OCI-LY7 (cell line): ENCODE data around the gene ROS1. TPM values are rescaled to one million over a fixed set of nuclear protein-coding genes. Genes with fewer than 3 reads are reported as not detected.

Source experiments
- BruUV-seq: library from RNA; stranded (reverse); fragments of 400-500 nt; replicated peaks from 2 replicates; lab custom pipeline; 2021; lab: Mats Ljungman, UMichigan
- CTCF ChIA-PET: fragments of 300-600 bp; sonication (Branson Sonifier 250); formaldehyde crosslinking; loops from one replicate; lab custom pipeline; 2022; ENCODE audit warnings: antibody characterized with exemption; ENCODE audit not compliant: unreplicated experiment; lab: Charles Lee
- POLR2A ChIA-PET: fragments of 300-600 bp; sonication (Branson Sonifier 250); formaldehyde crosslinking; loops from one replicate; lab custom pipeline; 2022; ENCODE audit warnings: antibody characterized with exemption; lab: Charles Lee
- DNase-seq: peaks from one replicate; pipeline ENCODE4 v3.0.0-alpha.2; 2015; ENCODE audit warnings: low spot score
- H2AFZ ChIP-seq: fragments of 200-600 bp; sonication (generic), shearing (Covaris generic); 2 replicates; pipeline ENCODE4 v1.6.1; 2014; ENCODE audit warnings: mild to moderate bottlenecking, antibody characterized with exemption, low read length, moderate library complexity
- H3K27ac ChIP-seq: fragments of 200-600 bp; sonication (generic); 2 replicates; pipeline ENCODE4 v1.5.1; 2014; ENCODE audit warnings: mixed run types, low read depth, mild to moderate bottlenecking, moderate library complexity, low read length, inconsistent platforms; ENCODE audit not compliant: poor library complexity, severe bottlenecking
- H3K36me3 ChIP-seq: fragments of 200-600 bp; sonication (generic); 2 replicates; pipeline ENCODE4 v1.6.1; 2014; ENCODE audit warnings: mild to moderate bottlenecking, antibody characterized with exemption, low read length, moderate library complexity, mixed read lengths; ENCODE audit not compliant: insufficient read depth
- H3K4me1 ChIP-seq: fragments of 200-600 bp; sonication (generic); 2 replicates; pipeline ENCODE4 v1.5.1; 2014; ENCODE audit warnings: mild to moderate bottlenecking, low read length; ENCODE audit not compliant: insufficient read depth, poor library complexity, severe bottlenecking
- H3K4me2 ChIP-seq: fragments of 200-600 bp; sonication (generic); 2 replicates; pipeline ENCODE4 v1.6.1; 2014; ENCODE audit warnings: mild to moderate bottlenecking, low read length
- H3K4me3 ChIP-seq: fragments of 200-600 bp; sonication (generic); 2 replicates; pipeline ENCODE4 v1.5.1; 2014; ENCODE audit warnings: mild to moderate bottlenecking, low read depth, low read length; ENCODE audit not compliant: poor library complexity, severe bottlenecking
- H3K79me2 ChIP-seq: fragments of 200-600 bp; sonication (generic); 2 replicates; pipeline ENCODE4 v1.6.1; 2016; ENCODE audit warnings: low read depth, mild to moderate bottlenecking, low read length, moderate library complexity, mixed read lengths; ENCODE audit not compliant: insufficient read depth
- H3K9me2 ChIP-seq: fragments of 200-600 bp; sonication (generic); 2 replicates; pipeline ENCODE4 v1.6.1; 2016; ENCODE audit warnings: mild to moderate bottlenecking, low read length, mixed read lengths; ENCODE audit not compliant: insufficient read depth
- H3K9me3 ChIP-seq: fragments of 200-600 bp; sonication (generic); 2 replicates; pipeline ENCODE4 v1.6.1; 2014; ENCODE audit warnings: mild to moderate bottlenecking, mixed run types, low read length, mixed read lengths
- H4K20me1 ChIP-seq: fragments of 200-600 bp; sonication (generic); 2 replicates; pipeline ENCODE4 v1.6.1; 2014; ENCODE audit warnings: mild to moderate bottlenecking, antibody characterized with exemption, low read length, moderate library complexity, mixed read lengths; ENCODE audit not compliant: insufficient read depth
- EZH2phosphoT487 ChIP-seq: fragments of 200-600 bp; sonication (generic); IDR thresholded peaks from 2 replicates; pipeline ENCODE4 v1.6.1; 2018; ENCODE audit warnings: low read depth, borderline replicate concordance, mild to moderate bottlenecking, mixed run types, antibody characterized with exemption, low read length, moderate library complexity, mixed read lengths
- intact Hi-C: fragments of 100-400 bp; cut with micrococcal nuclease; formaldehyde crosslinking; loops from one replicate; pipeline ENCODE4 v1.10.0; 2022; ENCODE audit not compliant: unreplicated experiment
- total RNA-seq, 2 experiments: library from RNA; depleted of rRNA in 1 of 2; stranded (reverse); fragments of >200 nt in 1 of 2; shearing (Covaris generic) in 1 of 2; gene quantifications; 2 replicates each; pipeline ENCODE4 v1.2.3, GENCODE V29; 2014 to 2022
- TF ChIP-seq, protein P1 (sequence below): fragments of 200-600 bp; sonication (generic); conservative IDR thresholded peaks from 2 replicates; pipeline ENCODE4 v1.5.1; 2014; ENCODE audit warnings: mild to moderate bottlenecking, antibody characterized with exemption, low read length, moderate library complexity, mixed read lengths

ROS1 gene
- total RNA-seq, 2 experiments from 2014 or later: not detected

DNA sequence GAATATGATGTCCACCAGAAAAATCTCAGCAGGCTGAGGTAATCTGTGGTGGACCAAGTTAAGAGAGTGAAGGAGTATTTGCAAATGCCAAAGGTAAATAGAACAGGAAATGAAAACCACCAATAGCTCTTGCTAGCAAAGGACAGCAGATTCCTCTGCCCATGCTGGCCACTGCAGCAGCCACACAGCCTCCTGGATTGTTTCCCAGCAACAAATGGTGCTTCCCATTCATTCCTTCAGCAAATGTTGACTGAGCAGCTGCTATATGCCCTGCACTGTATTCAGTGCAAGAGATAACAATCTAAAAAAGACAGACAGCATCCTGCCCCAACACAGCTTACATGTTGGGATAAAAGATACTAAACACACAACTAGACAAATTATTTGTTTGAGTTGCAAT is 11.0 kb downstream of the ROS1 start:
- no peak for TF ChIP-seq EZH2phosphoT487

DNA sequence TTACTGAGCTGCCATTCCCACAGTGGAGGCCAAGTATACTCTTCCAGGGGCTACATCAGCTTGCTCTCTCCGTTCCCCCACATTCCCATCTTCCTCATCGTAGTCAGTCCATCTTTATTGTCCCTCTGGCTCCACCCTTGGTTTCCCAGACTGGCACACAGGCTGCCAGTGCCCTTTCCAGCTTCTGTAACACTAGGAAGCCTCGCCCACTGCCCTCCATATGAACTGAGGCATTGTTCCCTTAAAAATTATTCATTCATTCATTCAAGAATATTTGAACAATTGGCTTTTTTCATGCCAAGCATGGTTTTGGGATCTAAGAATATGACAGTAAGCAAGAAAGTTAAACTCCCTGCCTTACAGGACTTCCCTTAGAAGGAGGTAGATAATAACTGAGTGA is 14.3 kb downstream of the ROS1 start:
- DNase-seq: no peak
- intact Hi-C loops: no loop called here
- Histone ChIP-seq H3K4me2 (no peak overlapping the region), H3K27ac (no peak overlapping the region), H3K36me3 (no peaks in the 10 kb centered on the region), H3K9me2 (no peaks in the 10 kb centered on the region), H2AFZ (no peak overlapping the region), H3K9me3 (no peaks in the 10 kb centered on the region), H3K4me1 (no peaks in the 10 kb centered on the region), H4K20me1 (no peaks in the 10 kb centered on the region), H3K79me2 (no peaks in the 10 kb centered on the region), H3K4me3 (no peak overlapping the region)
- TF ChIP-seq EZH2phosphoT487: no peak
- TF ChIP-seq, protein P1, sequence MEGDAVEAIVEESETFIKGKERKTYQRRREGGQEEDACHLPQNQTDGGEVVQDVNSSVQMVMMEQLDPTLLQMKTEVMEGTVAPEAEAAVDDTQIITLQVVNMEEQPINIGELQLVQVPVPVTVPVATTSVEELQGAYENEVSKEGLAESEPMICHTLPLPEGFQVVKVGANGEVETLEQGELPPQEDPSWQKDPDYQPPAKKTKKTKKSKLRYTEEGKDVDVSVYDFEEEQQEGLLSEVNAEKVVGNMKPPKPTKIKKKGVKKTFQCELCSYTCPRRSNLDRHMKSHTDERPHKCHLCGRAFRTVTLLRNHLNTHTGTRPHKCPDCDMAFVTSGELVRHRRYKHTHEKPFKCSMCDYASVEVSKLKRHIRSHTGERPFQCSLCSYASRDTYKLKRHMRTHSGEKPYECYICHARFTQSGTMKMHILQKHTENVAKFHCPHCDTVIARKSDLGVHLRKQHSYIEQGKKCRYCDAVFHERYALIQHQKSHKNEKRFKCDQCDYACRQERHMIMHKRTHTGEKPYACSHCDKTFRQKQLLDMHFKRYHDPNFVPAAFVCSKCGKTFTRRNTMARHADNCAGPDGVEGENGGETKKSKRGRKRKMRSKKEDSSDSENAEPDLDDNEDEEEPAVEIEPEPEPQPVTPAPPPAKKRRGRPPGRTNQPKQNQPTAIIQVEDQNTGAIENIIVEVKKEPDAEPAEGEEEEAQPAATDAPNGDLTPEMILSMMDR: no peak
- ChIA-PET CTCF (no interaction called here), POLR2A (no interaction called here)
- BruUV-seq: no TSS peak

More for the DNA sequence above, 11.0 kb downstream of the ROS1 start:
- no peaks in the 10 kb centered on the region for H3K4me1 ChIP-seq
- no TSS peak for BruUV-seq
- no peaks in the 10 kb centered on the region for H3K79me2 ChIP-seq
- no peak overlapping the region for H3K27ac ChIP-seq
- H3K4me2 ChIP-seq: no peak overlapping the region
- no peaks in the 10 kb centered on the region for H3K36me3 ChIP-seq
- intact Hi-C loops: no loop called here
- POLR2A ChIA-PET: no interaction called here
- no peak overlapping the region for H3K4me3 ChIP-seq
- CTCF ChIA-PET: no interaction called here
- no peaks in the 10 kb centered on the region for H3K9me3 ChIP-seq
- H2AFZ ChIP-seq: no peak overlapping the region
- DNase-seq: no peak
- no peaks in the 10 kb centered on the region for H4K20me1 ChIP-seq
- no peaks in the 10 kb centered on the region for H3K9me2 ChIP-seq

DNA sequence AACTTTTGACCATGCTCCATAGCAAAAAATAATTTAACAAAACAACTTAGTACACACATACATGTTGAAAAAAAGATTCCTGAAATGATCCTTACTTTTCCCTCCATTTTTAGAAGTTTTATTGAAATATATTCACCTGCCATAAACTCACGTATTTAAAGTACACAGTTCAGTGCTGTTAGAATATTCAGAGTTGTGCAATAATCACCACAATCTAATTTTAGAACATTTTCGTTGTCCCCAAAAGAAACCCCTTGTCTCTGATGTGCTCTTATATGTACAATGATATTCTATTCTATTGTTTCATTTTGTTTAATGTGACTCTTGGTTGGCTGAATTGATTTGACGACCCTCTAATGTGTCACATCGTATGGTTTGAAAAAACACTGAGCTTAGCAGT is 15.9 kb downstream of the ROS1 start:
- DNase-seq: no peak
- no TSS peak for BruUV-seq
- Histone ChIP-seq H3K9me2 (no peaks in the 10 kb centered on the region), H3K4me1 (no peaks in the 10 kb centered on the region), H3K79me2 (no peaks in the 10 kb centered on the region), H4K20me1 (no peaks in the 10 kb centered on the region), H2AFZ (no peak overlapping the region), H3K27ac (no peak overlapping the region), H3K4me2 (no peak overlapping the region), H3K4me3 (no peak overlapping the region), H3K36me3 (no peaks in the 10 kb centered on the region), H3K9me3 (no peaks in the 10 kb centered on the region)
- TF ChIP-seq, protein P1: no peak
- no peak for TF ChIP-seq EZH2phosphoT487
- ChIA-PET POLR2A (no interaction called here), CTCF (no interaction called here)
- intact Hi-C loops: no loop called here
